OCI-LY3 (cell line): ENCODE results near the gene KANSL1.

ENCODE experiments used
- EZH2phosphoT487 ChIP-seq: fragments of 200-600 bp; shearing (Covaris generic); IDR thresholded peaks from 2 replicates; pipeline ENCODE4 v1.6.1; 2018; ENCODE audit warnings: antibody characterized with exemption, mixed run types, low read depth
- TF ChIP-seq, protein P1 (sequence below): fragments of 200-600, 300-600 bp; sonication (generic); IDR thresholded peaks from 2 replicates; pipeline ENCODE4 v1.5.1; 2014; ENCODE audit warnings: antibody characterized with exemption, low read length, low read depth

DNA sequence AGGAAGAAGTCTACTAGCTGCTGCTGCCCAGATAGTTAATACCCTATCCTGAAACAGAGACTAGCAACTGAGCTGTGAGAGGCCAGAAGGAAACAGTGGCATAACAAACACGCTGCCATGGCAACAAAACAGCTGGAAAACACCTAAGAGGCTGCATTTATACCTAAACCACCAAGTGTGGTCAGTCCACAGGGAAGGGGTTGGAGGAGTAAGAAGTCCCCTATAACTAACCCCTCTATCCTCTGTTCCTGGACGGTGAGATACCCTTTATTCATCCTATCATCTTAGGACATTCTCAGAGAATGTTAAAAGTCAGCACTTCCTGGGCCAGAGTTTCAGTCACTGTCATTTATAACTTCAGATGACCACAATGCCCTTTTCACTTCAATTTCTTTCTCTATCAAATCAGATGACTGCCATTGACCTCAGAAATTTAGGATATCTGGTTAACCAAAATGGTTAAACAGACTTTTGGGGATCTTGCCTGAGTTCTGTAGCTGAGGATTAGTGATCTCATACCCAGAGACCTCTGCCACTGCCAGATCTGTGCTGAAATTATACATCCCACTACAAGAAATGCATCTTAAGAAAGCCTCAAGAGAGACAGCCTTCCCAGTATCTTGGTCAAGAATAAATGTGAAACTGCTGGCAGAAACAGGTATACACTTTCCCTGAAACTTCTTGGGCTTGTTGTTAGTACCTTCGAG is 158.0 kb downstream of the KANSL1 start:
- TF ChIP-seq, protein P1, sequence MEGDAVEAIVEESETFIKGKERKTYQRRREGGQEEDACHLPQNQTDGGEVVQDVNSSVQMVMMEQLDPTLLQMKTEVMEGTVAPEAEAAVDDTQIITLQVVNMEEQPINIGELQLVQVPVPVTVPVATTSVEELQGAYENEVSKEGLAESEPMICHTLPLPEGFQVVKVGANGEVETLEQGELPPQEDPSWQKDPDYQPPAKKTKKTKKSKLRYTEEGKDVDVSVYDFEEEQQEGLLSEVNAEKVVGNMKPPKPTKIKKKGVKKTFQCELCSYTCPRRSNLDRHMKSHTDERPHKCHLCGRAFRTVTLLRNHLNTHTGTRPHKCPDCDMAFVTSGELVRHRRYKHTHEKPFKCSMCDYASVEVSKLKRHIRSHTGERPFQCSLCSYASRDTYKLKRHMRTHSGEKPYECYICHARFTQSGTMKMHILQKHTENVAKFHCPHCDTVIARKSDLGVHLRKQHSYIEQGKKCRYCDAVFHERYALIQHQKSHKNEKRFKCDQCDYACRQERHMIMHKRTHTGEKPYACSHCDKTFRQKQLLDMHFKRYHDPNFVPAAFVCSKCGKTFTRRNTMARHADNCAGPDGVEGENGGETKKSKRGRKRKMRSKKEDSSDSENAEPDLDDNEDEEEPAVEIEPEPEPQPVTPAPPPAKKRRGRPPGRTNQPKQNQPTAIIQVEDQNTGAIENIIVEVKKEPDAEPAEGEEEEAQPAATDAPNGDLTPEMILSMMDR, result no peak
- no peak for TF ChIP-seq EZH2phosphoT487
